ENCODE results near the gene ADAMTS5. TPM values are rescaled to one million over a fixed set of nuclear protein-coding genes. Genes with fewer than 3 reads are reported as not detected.

The ADAMTS5 gene
- polyA plus RNA-seq, 3 donors = 0.86 to 1.1 (median 1.0) TPM

GRCh38 chr21:26925636-26926035 lies 41.3 kb downstream of the ADAMTS5 start:
- no peaks in the 10 kb centered on the region for H3K4me1 Mint-ChIP-seq
- no peak overlapping the region for H3K27ac Mint-ChIP-seq
- peaks cover 0 to 3% (median 0%) of the 10 kb centered on the region in 7 donors for H3K9me3 Mint-ChIP-seq
- Histone ChIP-seq H3K79me2 (ENCODE audit: insufficient read depth, low read length) (no peaks in the 10 kb centered on the region), H3K4me1 (ENCODE audit: control insufficient read depth in 1 of 2, insufficient read depth in 2 of 2, low read length in 2 of 2) (no peaks in the 10 kb centered on the region), H4K20me1 (ENCODE audit: insufficient read depth, low read length) (no peaks in the 10 kb centered on the region), H3K27me3 (ENCODE audit: control insufficient read depth in 2 of 2, insufficient read depth in 2 of 2, low read length in 2 of 2) (peaks cover 0 to 7% of the 10 kb centered on the region in 2 donors), H2AFZ (ENCODE audit: insufficient read depth, low read depth, low read length, poor library complexity, severe bottlenecking) (no peak overlapping the region), H3K9me3 (replicated peaks in 1 of 2; ENCODE audit: control insufficient read depth in 1 of 2, insufficient read depth in 1 of 2, low read length in 2 of 2) (no peaks in the 10 kb centered on the region), H3K36me3 (replicated peaks in 1 of 2; ENCODE audit: control insufficient read depth in 1 of 2, insufficient read depth in 2 of 2, low read length in 2 of 2) (peaks cover 0 to 8% of the 10 kb centered on the region in 2 donors), H3K27ac (ENCODE audit: low read depth in 1 of 2, low read length in 2 of 2) (no peak overlapping the region), H3K4me2 (replicated peaks; ENCODE audit: extremely low read depth, low read length, poor library complexity, severe bottlenecking) (no peak overlapping the region), H3K9ac (ENCODE audit: insufficient read depth, low read length, poor library complexity, severe bottlenecking) (no peak overlapping the region), H3K4me3 (replicated peaks in 1 of 3; ENCODE audit: low read depth in 2 of 3, low read length in 3 of 3) (no peak overlapping the region)
- DNase-seq = no peak
- WGBS (ENCODE audit: insufficient coverage) = 80% methylated on average over 2 of the region's 4 CpGs
- peaks cover 12 to 13% of the 10 kb centered on the region in 2 donors for H3K36me3 Mint-ChIP-seq
- H3K27me3 Mint-ChIP-seq (ENCODE audit: low read depth in 3 of 3) = peaks cover 2 to 15% (median 6%) of the 10 kb centered on the region in 3 donors
- intact Hi-C loops (cut with micrococcal nuclease) = no loop called here
- H3K4me3 Mint-ChIP-seq = no peak overlapping the region
- no peak for TF ChIP-seq CTCF (IDR thresholded peaks at IDR 0.05)

GRCh38 chr21:26925122-26925521 lies 41.8 kb downstream of the ADAMTS5 start:
- no CpG with 5 or more reads among the region's 2 CpGs for WGBS (ENCODE audit: insufficient coverage)
- Histone ChIP-seq H3K4me3 (replicated peaks in 1 of 3; ENCODE audit: low read depth in 2 of 3, low read length in 3 of 3) (no peak overlapping the region), H3K27me3 (ENCODE audit: control insufficient read depth in 2 of 2, insufficient read depth in 2 of 2, low read length in 2 of 2) (peaks cover 3 to 7% of the 10 kb centered on the region in 2 donors), H3K27ac (ENCODE audit: low read depth in 1 of 2, low read length in 2 of 2) (no peak overlapping the region), H4K20me1 (ENCODE audit: insufficient read depth, low read length) (no peaks in the 10 kb centered on the region), H3K4me1 (ENCODE audit: control insufficient read depth in 1 of 2, insufficient read depth in 2 of 2, low read length in 2 of 2) (no peaks in the 10 kb centered on the region), H3K9ac (ENCODE audit: insufficient read depth, low read length, poor library complexity, severe bottlenecking) (no peak overlapping the region), H3K36me3 (replicated peaks in 1 of 2; ENCODE audit: control insufficient read depth in 1 of 2, insufficient read depth in 2 of 2, low read length in 2 of 2) (peaks cover 0 to 8% of the 10 kb centered on the region in 2 donors), H3K4me2 (replicated peaks; ENCODE audit: extremely low read depth, low read length, poor library complexity, severe bottlenecking) (no peak overlapping the region), H3K9me3 (replicated peaks in 1 of 2; ENCODE audit: control insufficient read depth in 1 of 2, insufficient read depth in 1 of 2, low read length in 2 of 2) (no peaks in the 10 kb centered on the region), H3K79me2 (ENCODE audit: insufficient read depth, low read length) (no peaks in the 10 kb centered on the region), H2AFZ (ENCODE audit: insufficient read depth, low read depth, low read length, poor library complexity, severe bottlenecking) (no peak overlapping the region)
- TF ChIP-seq CTCF (IDR thresholded peaks at IDR 0.05) = no peak
- no peaks in the 10 kb centered on the region for H3K4me1 Mint-ChIP-seq
- H3K27me3 Mint-ChIP-seq (ENCODE audit: low read depth in 3 of 3) = peaks cover 2 to 13% (median 6%) of the 10 kb centered on the region in 3 donors
- H3K4me3 Mint-ChIP-seq = no peak overlapping the region
- peaks cover 9 to 13% of the 10 kb centered on the region in 2 donors for H3K36me3 Mint-ChIP-seq
- no peak for DNase-seq
- H3K9me3 Mint-ChIP-seq = peaks cover 0 to 3% (median 0%) of the 10 kb centered on the region in 7 donors
- intact Hi-C loops (cut with micrococcal nuclease) = no loop called here
- no peak overlapping the region for H3K27ac Mint-ChIP-seq
